ENCODE measurements around the gene SCAF8. TPM values are rescaled to one million over a fixed set of nuclear protein-coding genes. Genes with fewer than 3 reads are reported as not detected.

The SCAF8 gene
- total and polyA plus RNA-seq, 2 of the 8 experiments (the other 6 are each of a cell fraction or from before 2014, with no cell fraction given) = 20.3 to 46.3 TPM

GRCh38 chr6:154731296-154732218 is 1.7 kb upstream of the SCAF8 start:
- H3K27ac ChIP-seq (ENCODE audit: low read depth, low read length) = no peak overlapping the region
- H4K5ac ChIP-seq (ENCODE audit: insufficient read length, low read depth, low read length) = no peak overlapping the region
- no peak overlapping the region for H2BK15ac ChIP-seq (ENCODE audit: low read length)
- 0 out of 2 replicates have a peak overlapping the region, but pooled peaks have one; percentile 66 for H2AK5ac ChIP-seq (ENCODE audit: low read depth, low read length)
- no peak overlapping the region; a peak in 1 of 7 replicates for H3K9ac ChIP-seq (replicated peaks in 1 of 4; ENCODE audit: extremely low read depth in 1 of 4, low read depth in 3 of 4, low read length in 3 of 4)
- H2BK12ac ChIP-seq (ENCODE audit: low read depth, low read length) = peak overlapping the region; percentile 53; the same call in 1 of the 2 replicates
- H3K27me3 ChIP-seq (replicated peaks in 1 of 4; ENCODE audit: control insufficient read depth in 3 of 4, extremely low read depth in 1 of 4, insufficient read depth in 3 of 4, low read length in 3 of 4) = no peaks in the 10 kb centered on the region
- FAIRE-seq = no peak
- no peak overlapping the region for H3K4ac ChIP-seq (replicated peaks; ENCODE audit: insufficient read length, low read depth, low read length)
- no peak overlapping the region for H2AFZ ChIP-seq (ENCODE audit: low read length)
- H3K56ac ChIP-seq (replicated peaks; ENCODE audit: insufficient read length, low read depth, low read length) = no peak overlapping the region
- peaks cover 2% of the 10 kb centered on the region; the same call in 1 of the 2 replicates for H3K23me2 ChIP-seq (ENCODE audit: low read depth, low read length)
- ChIA-PET CTCF (ENCODE audit: partially characterized antibody) (interaction anchor here (0.6 to 3.4 kb wide), 7 partner anchors 9 to 824 kb away, joined by 3 to 14 read pairs (median 3); no protein-coding TSS in a partner anchor), POLR2A (ENCODE audit: partially characterized antibody) (interaction anchor here (0.6 to 2.0 kb wide), 8 partner anchors 11 to 585 kb away, joined by 3 to 9 read pairs (median 4); no protein-coding TSS in a partner anchor)
- peak overlapping the region in 1 of 4 experiments; percentile 97; a peak in 1 of 8 replicates for H3K4me3 ChIP-seq (ENCODE audit: extremely low read depth in 1 of 4, insufficient read depth in 2 of 4, low read depth in 3 of 4, low read length in 4 of 4)
- peak overlapping the region; percentile 6 for H4K91ac ChIP-seq (replicated peaks; ENCODE audit: insufficient read length, low read length)
- no peak overlapping the region for H2BK20ac ChIP-seq (ENCODE audit: low read length)
- no peaks in the 10 kb centered on the region for H3K9me3 ChIP-seq (ENCODE audit: insufficient read depth in 2 of 2, low read depth in 1 of 2, low read length in 1 of 2)
- no peak overlapping the region; the same call in 1 of the 2 replicates for H4K8ac ChIP-seq (ENCODE audit: extremely low read depth, insufficient read depth, low read length)
- no peak for DNase-seq (ENCODE audit: low read depth in 1 of 2, low spot score in 2 of 2)
- H2BK5ac ChIP-seq (ENCODE audit: low read depth, low read length) = peak overlapping the region; percentile 3; the same call in 1 of the 2 replicates
- H4K20me1 ChIP-seq (replicated peaks in 1 of 2; ENCODE audit: control insufficient read depth in 1 of 2, insufficient read depth in 2 of 2, low read length in 2 of 2) = peaks cover 3 to 4% of the 10 kb centered on the region in 2 experiments
- peaks cover 19 to 25% of the 10 kb centered on the region in 2 experiments for H3K79me2 ChIP-seq (ENCODE audit: control insufficient read depth in 1 of 2, insufficient read depth in 2 of 2, low read length in 2 of 2)
- H3K14ac ChIP-seq (ENCODE audit: insufficient read length) = no peak overlapping the region
- no peak overlapping the region; the same call in 1 of the 2 replicates for H3K18ac ChIP-seq (ENCODE audit: extremely low read depth, low read length)
- no peak overlapping the region for H3K23ac ChIP-seq (ENCODE audit: insufficient read length)
- H3K4me2 ChIP-seq (ENCODE audit: insufficient read depth in 1 of 2, low read depth in 2 of 2, low read length in 2 of 2) = peak overlapping the region in 1 of 2 experiments; percentile 92; a peak in 3 of 4 replicates
- H3K36me3 ChIP-seq (ENCODE audit: control insufficient read depth in 2 of 4, insufficient read depth in 4 of 4, low read length in 3 of 4) = no peaks in the 10 kb centered on the region
- H3K79me1 ChIP-seq (ENCODE audit: low read depth, low read length) = no peaks in the 10 kb centered on the region
- peaks cover 0 to 9% (median 2%) of the 10 kb centered on the region in 4 experiments; a peak in 4 of 7 replicates for H3K4me1 ChIP-seq (replicated peaks in 1 of 4; ENCODE audit: control insufficient read depth in 3 of 4, insufficient read depth in 4 of 4, low read length in 3 of 4)
- 93% methylated on average over 24 of the region's 24 CpGs; no CpG with 5 or more reads in 1 of the 2 experiments for WGBS, 2 experiments (ENCODE audit: extremely low coverage in 1 of 2, insufficient coverage in 1 of 2, insufficient read length in 1 of 2, insufficient replicate concordance in 2 of 2, low coverage in 1 of 2, low lambda C conversion rate in 2 of 2, missing lambda C conversion rate in 1 of 2)
- H2BK120ac ChIP-seq (replicated peaks; ENCODE audit: low read depth, low read length) = no peak overlapping the region
- TF ChIP-seq ASH2L (IDR thresholded peaks at IDR 0.05; ENCODE audit: low read length) (no peak), E2F6 (IDR thresholded peaks at IDR 0.05) (no peak), EGR1 (IDR thresholded peaks at IDR 0.05; ENCODE audit: borderline replicate concordance, low read depth, low read length) (no peak), TCF12 (IDR thresholded peaks at IDR 0.05; ENCODE audit: low read depth, low read length) (no peak), POU5F1 (IDR thresholded peaks at IDR 0.05; ENCODE audit: low read depth, low read length) (no peak), USF2 (IDR thresholded peaks at IDR 0.05; ENCODE audit: low read length) (no peak)
- TF ChIP-seq, protein P1, sequence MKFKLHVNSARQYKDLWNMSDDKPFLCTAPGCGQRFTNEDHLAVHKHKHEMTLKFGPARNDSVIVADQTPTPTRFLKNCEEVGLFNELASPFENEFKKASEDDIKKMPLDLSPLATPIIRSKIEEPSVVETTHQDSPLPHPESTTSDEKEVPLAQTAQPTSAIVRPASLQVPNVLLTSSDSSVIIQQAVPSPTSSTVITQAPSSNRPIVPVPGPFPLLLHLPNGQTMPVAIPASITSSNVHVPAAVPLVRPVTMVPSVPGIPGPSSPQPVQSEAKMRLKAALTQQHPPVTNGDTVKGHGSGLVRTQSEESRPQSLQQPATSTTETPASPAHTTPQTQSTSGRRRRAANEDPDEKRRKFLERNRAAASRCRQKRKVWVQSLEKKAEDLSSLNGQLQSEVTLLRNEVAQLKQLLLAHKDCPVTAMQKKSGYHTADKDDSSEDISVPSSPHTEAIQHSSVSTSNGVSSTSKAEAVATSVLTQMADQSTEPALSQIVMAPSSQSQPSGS (IDR thresholded peaks at IDR 0.05; ENCODE audit: low read length) = no peak
